Stomach (tissue), 9 donors: Measurements from ENCODE around the gene CBX8. TPM values are rescaled to one million over a fixed set of nuclear protein-coding genes. Genes with fewer than 3 reads are reported as not detected.
A peak's percentile ranks its signal among the peaks of the same experiment; 100 is the strongest.

Source experiments
- DNase-seq, 2 donors: peaks; one replicate each; pipeline versions ENCODE4 v3.0.0 to v3.0.0-alpha.2; 2013 to 2019
- H3K27ac ChIP-seq, 5 donors: fragments of 200-600 bp in 4 of 5; sonication (generic) in 4 of 5; one replicate each; pipeline ENCODE4 v1.5.1; 2013 to 2019; ENCODE audit warnings: mild to moderate bottlenecking in 1 of 5, moderate library complexity in 1 of 5
- H3K27me3 ChIP-seq, 3 donors: fragments of 200-600 bp; sonication (generic); one replicate each; pipeline ENCODE4 v1.5.1; 2017 to 2019; ENCODE audit warnings: mixed run types in 1 of 3
- H3K36me3 ChIP-seq, 4 donors: fragments of 200-600 bp; sonication (generic); 1 replicate in 3 of 4; 2 replicates in 1 of 4; pipeline ENCODE4 v1.5.1; 2016 to 2019
- H3K4me1 ChIP-seq, 4 donors: fragments of 200-600 bp; sonication (generic); one replicate each; pipeline ENCODE4 v1.5.1; 2016 to 2019
- H3K4me3 ChIP-seq, 4 donors: fragments of 200-600 bp; sonication (generic) in 3 of 4; one replicate each; pipeline ENCODE4 v1.5.1; 2016 to 2019; ENCODE audit warnings: mild to moderate bottlenecking in 1 of 4
- H3K9me3 ChIP-seq, 4 donors: fragments of 200-600 bp; sonication (generic); one replicate each; pipeline ENCODE4 v1.5.1; 2016 to 2019
- EP300 ChIP-seq: sonication (generic); formaldehyde crosslinking; IDR thresholded peaks from one replicate; pipeline ENCODE4 v1.6.1; 2017; ENCODE audit warnings: antibody characterized with exemption
- POLR2A ChIP-seq, 4 donors: fragments of 450-650 bp; IDR thresholded peaks; one replicate each; pipeline ENCODE4 v1.6.1; 2016; ENCODE audit warnings: antibody characterized with exemption in 4 of 4, control low read depth in 2 of 4, mild to moderate bottlenecking in 1 of 4, moderate library complexity in 1 of 4
- POLR2AphosphoS5 ChIP-seq, 3 donors: sonication (generic); formaldehyde crosslinking; IDR thresholded peaks; one replicate each; pipeline ENCODE4 v1.6.1; 2016; ENCODE audit warnings: antibody characterized with exemption in 3 of 3
- WGBS, 5 donors: extraction: QIAGEN DNeasy Blood & Tissue Kit in 3 of 5; methylation state at CpG; one replicate each; pipeline versions ENCODE4 v1.1.5 to v1.1.7; 2013 to 2018; 5-methylcytosine and 5-hydroxymethylcytosine counted together
- intact Hi-C: fragments of 100-400 bp; cut with DNase I; formaldehyde crosslinking; loops from one replicate; pipeline ENCODE4 v1.15.1; 2023; ENCODE audit warnings: low total_unique reads
- polyA plus RNA-seq, 3 donors: library from polyadenylated mRNA; stranded (reverse); fragments of 200-250 nt; gene quantifications; one replicate each; pipeline ENCODE4 v1.2.3, GENCODE V29; 2013
- total RNA-seq, 5 donors: library from RNA; depleted of rRNA; stranded (reverse); fragments of >200 nt; gene quantifications; one replicate each; pipeline versions ENCODE4 v1.1.0 to v1.2.3, GENCODE V29; 2014 to 2016
- TF ChIP-seq, protein P1 (sequence below), 7 experiments: fragments of 450-650 bp in 4 of 7; fragments of 200-600 bp in 3 of 7; sonication (generic) in 3 of 7; IDR thresholded peaks; one replicate each; pipeline ENCODE4 v1.5.1; 2016 to 2019; ENCODE audit warnings: antibody characterized with exemption in 7 of 7, control low read depth in 2 of 7, mild to moderate bottlenecking in 1 of 7
- donor health status: healthy with polysubstance abuse.
- donor health status: Bipolar disorder and iron deficiency.
- donor health status: healthy.

CBX8 gene
- total and polyA plus RNA-seq, 8 donors, result 0.76 to 140 (median 3.1) TPM; not detected in 2

DNA sequence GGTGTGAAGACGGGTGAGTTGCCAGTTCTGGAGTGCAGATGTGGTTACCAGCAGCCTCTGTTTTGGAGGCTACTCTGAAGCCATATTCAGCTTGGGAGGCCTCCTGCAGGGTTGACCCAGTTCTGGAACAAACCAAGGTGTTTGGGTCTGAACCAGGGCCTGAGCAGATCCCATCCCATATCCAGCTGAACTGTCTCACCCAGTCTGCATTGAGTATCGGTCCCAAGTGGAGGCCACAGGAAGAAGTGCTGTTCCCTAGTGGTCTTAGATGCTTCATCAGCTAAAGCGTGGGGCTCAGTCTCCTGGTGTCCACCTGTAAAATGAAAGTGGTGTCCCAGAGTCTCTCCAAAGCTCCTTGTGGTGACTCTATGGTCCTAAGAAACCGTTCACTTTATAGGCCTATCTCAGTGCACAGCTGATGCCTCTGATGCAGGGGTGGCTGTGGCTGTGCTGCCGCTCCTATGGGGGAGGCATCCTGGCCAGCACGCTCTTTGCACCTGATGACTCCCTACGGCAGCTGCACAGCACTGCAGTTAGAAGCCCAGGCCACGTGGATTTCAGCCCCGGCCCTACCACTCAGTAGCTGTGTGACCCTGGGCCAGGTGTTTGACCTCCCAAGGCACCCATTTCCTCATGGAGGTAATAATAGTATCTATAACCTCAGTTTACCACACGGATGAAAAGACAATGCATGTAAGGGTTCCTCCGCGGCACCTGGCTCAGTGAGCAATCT, 21.3 kb upstream of the CBX8 start:
- Histone ChIP-seq H3K9me3 (no peaks in the 10 kb centered on the region), H3K27me3 (peaks cover 20 to 52% (median 35%) of the 10 kb centered on the region in 3 donors), H3K4me3 (no peak overlapping the region), H3K36me3 (no peaks in the 10 kb centered on the region), H3K27ac (no peak overlapping the region), H3K4me1 (peaks cover 23 to 27% (median 25%) of the 10 kb centered on the region in 4 donors)
- intact Hi-C loops, result no loop called here
- DNase-seq, result no peak
- 89 to 96% (median 92%) methylated on average over 8 to 12 of the region's 12 CpGs for WGBS, 5 donors
- TF ChIP-seq POLR2A (IDR thresholded peaks at IDR 0.05) (no peak), POLR2AphosphoS5 (IDR thresholded peaks at IDR 0.05) (no peak)
- TF ChIP-seq, protein P1, sequence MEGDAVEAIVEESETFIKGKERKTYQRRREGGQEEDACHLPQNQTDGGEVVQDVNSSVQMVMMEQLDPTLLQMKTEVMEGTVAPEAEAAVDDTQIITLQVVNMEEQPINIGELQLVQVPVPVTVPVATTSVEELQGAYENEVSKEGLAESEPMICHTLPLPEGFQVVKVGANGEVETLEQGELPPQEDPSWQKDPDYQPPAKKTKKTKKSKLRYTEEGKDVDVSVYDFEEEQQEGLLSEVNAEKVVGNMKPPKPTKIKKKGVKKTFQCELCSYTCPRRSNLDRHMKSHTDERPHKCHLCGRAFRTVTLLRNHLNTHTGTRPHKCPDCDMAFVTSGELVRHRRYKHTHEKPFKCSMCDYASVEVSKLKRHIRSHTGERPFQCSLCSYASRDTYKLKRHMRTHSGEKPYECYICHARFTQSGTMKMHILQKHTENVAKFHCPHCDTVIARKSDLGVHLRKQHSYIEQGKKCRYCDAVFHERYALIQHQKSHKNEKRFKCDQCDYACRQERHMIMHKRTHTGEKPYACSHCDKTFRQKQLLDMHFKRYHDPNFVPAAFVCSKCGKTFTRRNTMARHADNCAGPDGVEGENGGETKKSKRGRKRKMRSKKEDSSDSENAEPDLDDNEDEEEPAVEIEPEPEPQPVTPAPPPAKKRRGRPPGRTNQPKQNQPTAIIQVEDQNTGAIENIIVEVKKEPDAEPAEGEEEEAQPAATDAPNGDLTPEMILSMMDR (IDR thresholded peaks at IDR 0.05), result no peak

DNA sequence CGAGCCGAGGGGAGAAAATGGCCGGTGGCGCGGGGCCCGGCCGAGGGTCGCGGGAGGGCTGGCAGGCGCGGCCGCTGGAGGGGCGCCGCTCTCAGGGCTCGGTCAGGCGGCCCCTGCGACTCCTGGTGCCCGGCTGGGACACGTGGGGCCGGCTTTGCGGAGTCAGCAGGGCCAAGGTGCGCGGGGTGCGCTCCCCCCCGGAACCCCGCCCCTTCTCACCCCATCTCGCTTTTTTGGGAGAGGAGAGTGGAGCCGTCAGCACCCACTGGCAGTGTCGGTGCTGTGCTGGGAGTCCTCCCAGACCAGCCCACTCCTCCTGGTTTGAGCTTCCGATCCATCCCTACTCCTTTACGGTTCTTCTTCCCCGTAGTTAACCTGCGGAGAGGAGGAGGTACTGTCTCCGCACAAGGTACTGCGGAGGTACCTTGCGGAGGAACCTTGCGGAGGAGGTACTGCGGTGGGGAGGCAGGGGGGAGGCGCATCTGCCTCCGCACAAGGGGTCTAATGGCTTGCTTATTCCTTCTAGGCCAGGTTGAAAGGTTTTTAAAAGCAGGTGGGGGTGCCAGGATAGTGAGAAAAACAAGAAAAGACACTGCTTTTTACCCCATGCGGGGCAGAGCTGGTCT, 19.1 kb upstream of the CBX8 start:
- Histone ChIP-seq H3K27ac (no peak overlapping the region), H3K36me3 (no peaks in the 10 kb centered on the region), H3K27me3 (peaks cover 40 to 75% (median 57%) of the 10 kb centered on the region in 3 donors), H3K9me3 (no peaks in the 10 kb centered on the region), H3K4me3 (peak overlapping the region in 1 of 4 donors; percentile 50), H3K4me1 (peaks cover 44 to 50% (median 46%) of the 10 kb centered on the region in 4 donors)
- TF ChIP-seq, protein P1 (IDR thresholded peaks at IDR 0.05), result no peak
- no peak for TF ChIP-seq POLR2AphosphoS5 (IDR thresholded peaks at IDR 0.05)
- TF ChIP-seq POLR2A (IDR thresholded peaks at IDR 0.05), result no peak
- no peak for TF ChIP-seq EP300
- 52 to 68% (median 58%) methylated on average over 37 to 41 of the region's 41 CpGs for WGBS, 5 donors
- intact Hi-C loops, result no loop called here
- DNase-seq, result no peak

DNA sequence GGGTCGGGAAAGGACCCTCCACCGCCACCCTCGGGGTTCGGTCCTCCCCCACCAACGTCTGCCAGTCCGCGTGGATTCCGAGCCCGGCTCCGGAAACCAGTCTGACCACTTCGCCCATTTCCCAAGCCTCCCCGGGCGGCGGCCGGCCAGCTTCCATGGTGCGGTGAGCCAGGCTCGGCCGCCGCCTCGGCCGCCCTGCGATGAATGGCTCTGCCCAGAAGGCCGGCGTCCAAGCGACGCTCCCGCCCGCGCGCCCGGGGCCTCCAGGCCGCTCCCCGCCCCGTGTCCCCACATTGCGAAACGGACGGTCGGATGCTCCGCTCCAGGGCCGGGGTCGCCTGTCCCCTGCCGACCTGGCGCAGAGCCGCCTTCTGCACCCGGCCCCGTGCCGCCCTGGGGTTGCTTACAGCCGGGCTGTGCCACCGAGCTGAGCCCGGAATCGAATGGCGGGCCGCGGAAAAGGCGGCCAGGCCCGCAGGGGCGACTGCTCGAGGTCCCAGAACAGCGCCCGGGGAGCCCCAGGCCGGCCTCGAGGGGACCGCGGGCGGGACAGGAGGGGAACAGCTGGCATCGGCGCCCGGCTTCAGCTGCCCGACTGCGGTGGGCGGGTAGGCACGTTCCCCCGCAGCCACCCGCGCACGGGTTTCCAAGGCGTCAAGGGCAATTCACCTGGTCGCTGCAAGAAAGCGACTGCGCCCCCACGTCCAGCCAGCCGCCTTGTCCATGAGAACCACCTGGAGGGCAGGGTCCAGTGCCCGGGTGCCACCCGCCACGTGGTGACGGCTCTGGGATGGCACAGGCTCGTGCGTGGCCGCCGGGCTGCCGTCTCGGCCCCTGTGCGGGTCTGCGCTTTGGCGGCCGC, 18.3 kb upstream of the CBX8 start:
- peaks cover 43 to 82% (median 64%) of the 10 kb centered on the region in 3 donors for H3K27me3 ChIP-seq
- WGBS, 5 donors, result 6 to 27% (median 7%) methylated on average over 24 to 96 of the region's 96 CpGs
- peak; percentile 87 to 88 for DNase-seq
- peak overlapping the region; percentile 13 to 50 (median 26) for H3K4me3 ChIP-seq
- H3K4me1 ChIP-seq, result peaks cover 52 to 57% (median 53%) of the 10 kb centered on the region in 4 donors
- TF ChIP-seq EP300, result no peak
- TF ChIP-seq POLR2A (IDR thresholded peaks at IDR 0.05), result no peak
- peak in 2 of 3 donors; percentile 36 to 41 for TF ChIP-seq POLR2AphosphoS5 (IDR thresholded peaks at IDR 0.05)
- H3K9me3 ChIP-seq, result no peaks in the 10 kb centered on the region
- H3K36me3 ChIP-seq, result no peaks in the 10 kb centered on the region
- intact Hi-C loops, result no loop called here
- H3K27ac ChIP-seq, result peak overlapping the region in 3 of 5 donors; percentile 5 to 53 (median 52)

DNA sequence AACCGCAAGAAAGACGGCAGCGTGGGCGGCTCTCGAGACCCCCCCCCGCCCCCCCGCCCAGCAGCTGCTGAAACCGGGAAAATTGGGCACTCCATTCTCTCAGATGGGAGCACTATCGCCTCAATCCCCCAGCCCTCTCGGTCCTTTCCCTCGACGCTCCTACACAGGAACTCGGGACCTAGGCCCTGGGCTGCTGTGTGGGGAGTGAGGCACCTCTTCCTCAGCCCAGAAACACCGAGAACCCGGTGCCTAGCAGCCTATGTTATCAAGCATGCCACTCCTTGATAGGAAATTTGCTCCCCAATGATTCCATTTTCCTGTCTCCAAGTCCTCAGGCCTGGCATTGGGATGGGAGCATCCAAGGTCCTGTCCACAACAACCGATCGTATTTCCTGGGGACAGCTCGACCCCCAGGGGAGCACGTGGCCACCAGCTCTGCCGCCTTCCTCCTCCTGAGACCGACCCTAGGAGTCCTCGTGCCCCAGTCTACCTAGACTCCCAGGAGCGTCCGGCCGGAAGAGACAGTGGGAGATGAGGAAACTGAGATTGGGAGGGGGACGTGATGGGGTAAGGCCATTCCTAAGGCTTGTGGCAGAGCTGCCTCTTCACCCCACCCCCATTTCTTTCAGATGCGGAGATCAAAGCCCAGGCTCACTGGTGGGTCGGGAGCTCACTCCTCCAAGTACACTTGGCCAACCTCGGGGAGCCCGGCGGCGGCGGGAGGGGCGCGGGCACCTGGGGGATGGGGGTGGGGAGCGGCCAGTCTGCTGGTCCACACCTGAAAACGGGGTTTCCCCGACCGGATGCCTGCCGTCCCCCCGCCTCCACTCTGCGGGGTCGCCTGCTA, 17.5 kb upstream of the CBX8 start:
- DNase-seq, result peak in 1 of 2 donors; percentile 47
- H3K4me3 ChIP-seq, result peak overlapping the region; percentile 13 to 50 (median 26)
- H3K27ac ChIP-seq, result peak overlapping the region in 3 of 5 donors; percentile 5 to 53 (median 52)

More for the DNA sequence above, 17.5 kb upstream of the CBX8 start:
- H3K4me1 ChIP-seq, result peaks cover 60 to 65% (median 62%) of the 10 kb centered on the region in 4 donors
- intact Hi-C loops, result no loop called here
- H3K9me3 ChIP-seq, result no peaks in the 10 kb centered on the region
- no peaks in the 10 kb centered on the region for H3K36me3 ChIP-seq
- 20 to 32% (median 23%) methylated on average over 24 to 43 of the region's 43 CpGs for WGBS, 5 donors
- peaks cover 47 to 91% (median 73%) of the 10 kb centered on the region in 3 donors for H3K27me3 ChIP-seq
- TF ChIP-seq POLR2A (IDR thresholded peaks at IDR 0.05) (no peak), EP300 (no peak), POLR2AphosphoS5 (IDR thresholded peaks at IDR 0.05) (no peak)
- TF ChIP-seq, protein P1 (IDR thresholded peaks at IDR 0.05), result no peak
